Activated B cell treated with CpG ODN at 0.5 μM for 24 hours (primary cell): ENCODE measurements around the gene ACOT12. TPM values are rescaled to one million over a fixed set of nuclear protein-coding genes. Genes with fewer than 3 reads are reported as not detected.

Source experiments
- ATAC-seq: fragments of 200-7000 bp; cut with Tn5 transposase; one replicate; pipeline ENCODE4 v1.10.0; 2021; ENCODE audit warnings: low read depth, mild to moderate bottlenecking, moderate library complexity
- CTCF ChIA-PET: fragments of 350-600 bp; sonication (Branson Sonifier 250); formaldehyde crosslinking; loops from one replicate; lab custom pipeline; 2021; ENCODE audit warnings: antibody characterized with exemption; lab: Charles Lee
- POLR2A ChIA-PET: fragments of 350-600 bp; sonication (Branson Sonifier 250); formaldehyde crosslinking; loops from one replicate; lab custom pipeline; 2021; ENCODE audit warnings: antibody characterized with exemption; lab: Charles Lee
- DNase-seq: peaks from one replicate; pipeline ENCODE4 v3.0.0; 2022
- H3K27ac Mint-ChIP-seq: one replicate; pipeline ENCODE4 v1.8.0; 2020; ENCODE audit warnings: mixed read lengths
- H3K27me3 Mint-ChIP-seq: one replicate; pipeline ENCODE4 v1.8.0; 2021; ENCODE audit warnings: mixed read lengths
- H3K36me3 Mint-ChIP-seq: one replicate; pipeline ENCODE4 v1.8.0; 2021; ENCODE audit warnings: low read depth, mixed read lengths
- H3K4me1 Mint-ChIP-seq: one replicate; pipeline ENCODE4 v1.8.0; 2021; ENCODE audit warnings: mixed read lengths
- H3K4me3 Mint-ChIP-seq: one replicate; pipeline ENCODE4 v1.8.0; 2020; ENCODE audit warnings: mild to moderate bottlenecking, mixed read lengths
- H3K9me3 Mint-ChIP-seq: one replicate; pipeline ENCODE4 v1.8.0; 2020; ENCODE audit warnings: mixed read lengths
- intact Hi-C: fragments of 100-400 bp; cut with micrococcal nuclease; formaldehyde crosslinking; loops from one replicate; pipeline ENCODE4 v1.15.1; 2024
- total RNA-seq: library from RNA; stranded (reverse); gene quantifications from 2 replicates; pipeline ENCODE4 v1.2.3, GENCODE V29; 2022
- TF ChIP-seq, protein P1 (sequence below): fragments of 200-600 bp; IDR thresholded peaks from one replicate; pipeline ENCODE4 v1.8.0; 2022; ENCODE audit warnings: antibody characterized with exemption, mild to moderate bottlenecking

Gene ACOT12
- total RNA-seq, 1 donor from 2014 or later = not detected

DNA sequence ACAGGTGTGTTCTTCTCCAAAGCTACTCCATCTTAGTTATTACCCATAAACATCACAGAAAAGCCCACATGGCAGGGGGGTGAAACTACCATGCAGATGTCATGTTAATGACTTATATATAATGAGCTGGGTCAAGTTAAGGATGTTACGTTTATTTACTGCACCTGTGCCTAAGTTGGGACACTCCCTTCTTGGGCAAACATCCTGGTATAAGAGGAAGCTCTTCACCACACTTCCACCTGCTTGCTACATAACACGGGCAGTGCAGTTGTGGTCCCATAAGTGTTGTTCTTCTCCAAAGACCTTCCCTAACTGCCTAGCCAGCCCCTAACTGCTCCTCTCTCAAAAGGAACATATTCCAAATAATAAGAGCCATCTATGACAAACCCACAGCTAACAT, 101.8 kb downstream of the ACOT12 start:
- Mint-ChIP-seq H3K27ac (peak overlapping the region; percentile 3), H3K4me1 (peaks cover 27% of the 10 kb centered on the region), H3K27me3 (no peaks in the 10 kb centered on the region), H3K9me3 (peaks cover 26% of the 10 kb centered on the region), H3K36me3 (peaks cover 36% of the 10 kb centered on the region), H3K4me3 (no peak overlapping the region)
- CTCF ChIA-PET = no interaction called here
- POLR2A ChIA-PET = no interaction called here
- TF ChIP-seq, protein P1, sequence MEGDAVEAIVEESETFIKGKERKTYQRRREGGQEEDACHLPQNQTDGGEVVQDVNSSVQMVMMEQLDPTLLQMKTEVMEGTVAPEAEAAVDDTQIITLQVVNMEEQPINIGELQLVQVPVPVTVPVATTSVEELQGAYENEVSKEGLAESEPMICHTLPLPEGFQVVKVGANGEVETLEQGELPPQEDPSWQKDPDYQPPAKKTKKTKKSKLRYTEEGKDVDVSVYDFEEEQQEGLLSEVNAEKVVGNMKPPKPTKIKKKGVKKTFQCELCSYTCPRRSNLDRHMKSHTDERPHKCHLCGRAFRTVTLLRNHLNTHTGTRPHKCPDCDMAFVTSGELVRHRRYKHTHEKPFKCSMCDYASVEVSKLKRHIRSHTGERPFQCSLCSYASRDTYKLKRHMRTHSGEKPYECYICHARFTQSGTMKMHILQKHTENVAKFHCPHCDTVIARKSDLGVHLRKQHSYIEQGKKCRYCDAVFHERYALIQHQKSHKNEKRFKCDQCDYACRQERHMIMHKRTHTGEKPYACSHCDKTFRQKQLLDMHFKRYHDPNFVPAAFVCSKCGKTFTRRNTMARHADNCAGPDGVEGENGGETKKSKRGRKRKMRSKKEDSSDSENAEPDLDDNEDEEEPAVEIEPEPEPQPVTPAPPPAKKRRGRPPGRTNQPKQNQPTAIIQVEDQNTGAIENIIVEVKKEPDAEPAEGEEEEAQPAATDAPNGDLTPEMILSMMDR = no peak
- intact Hi-C loops = no loop called here
- no peak for ATAC-seq
- no peak for DNase-seq

DNA sequence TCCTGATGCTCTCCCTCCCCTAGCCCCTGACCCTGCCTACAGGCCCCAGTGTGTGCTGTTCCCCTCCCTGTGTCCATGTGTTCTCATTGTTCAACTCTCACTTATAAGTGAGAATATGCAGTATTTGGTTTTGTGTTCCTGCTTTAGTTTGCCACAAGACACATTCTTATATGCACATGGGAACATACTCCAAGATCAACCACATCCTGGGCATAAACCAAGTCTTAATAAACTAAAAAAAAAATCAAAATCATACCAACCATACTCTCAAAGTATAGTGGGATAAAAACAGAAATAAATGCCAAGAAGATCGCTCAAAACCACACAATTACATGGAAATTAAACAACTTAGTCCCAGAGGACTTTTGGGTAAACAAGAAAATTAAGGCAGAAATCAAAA, 103.8 kb downstream of the ACOT12 start:
- no peak overlapping the region for H3K27ac Mint-ChIP-seq
- POLR2A ChIA-PET = no interaction called here
- peaks cover 26% of the 10 kb centered on the region for H3K9me3 Mint-ChIP-seq
- H3K36me3 Mint-ChIP-seq = peaks cover 41% of the 10 kb centered on the region
- TF ChIP-seq, protein P1 = no peak
- peaks cover 33% of the 10 kb centered on the region for H3K4me1 Mint-ChIP-seq
- ATAC-seq = no peak
- H3K4me3 Mint-ChIP-seq = no peak overlapping the region
- no peak for DNase-seq
- intact Hi-C loops = no loop called here
- H3K27me3 Mint-ChIP-seq = no peaks in the 10 kb centered on the region
- CTCF ChIA-PET = interaction anchor here (1.3 kb wide), 1 partner anchor 9 kb away, joined by 3 read pairs; no protein-coding TSS in a partner anchor

DNA sequence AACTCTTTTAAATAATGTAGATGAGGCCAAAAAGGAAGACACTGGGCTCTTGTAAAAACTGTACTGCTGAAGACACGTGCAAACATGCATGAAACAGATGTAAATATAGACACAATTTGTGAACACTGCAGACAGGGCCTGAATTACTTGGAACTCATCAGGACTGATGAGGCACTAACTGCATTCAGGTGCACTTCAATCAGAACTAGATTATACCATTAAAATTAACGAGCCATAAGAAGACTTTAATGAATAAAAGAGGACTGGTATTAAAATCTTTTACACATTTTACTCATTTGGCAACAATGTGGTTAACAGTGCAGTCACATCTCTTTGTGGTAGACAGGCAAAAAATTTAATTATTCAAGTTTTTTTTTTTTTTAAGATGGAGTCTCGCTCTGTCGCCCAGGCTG, 105.9 kb downstream of the ACOT12 start:
- Mint-ChIP-seq H3K36me3 (peaks cover 34% of the 10 kb centered on the region), H3K27ac (no peak overlapping the region), H3K27me3 (no peaks in the 10 kb centered on the region), H3K4me3 (no peak overlapping the region), H3K9me3 (peaks cover 17% of the 10 kb centered on the region), H3K4me1 (peaks cover 33% of the 10 kb centered on the region)
- POLR2A ChIA-PET = no interaction called here
- DNase-seq = no peak
- no peak for ATAC-seq
- intact Hi-C loops = no loop called here
- CTCF ChIA-PET = no interaction called here
- TF ChIP-seq, protein P1 = no peak

DNA sequence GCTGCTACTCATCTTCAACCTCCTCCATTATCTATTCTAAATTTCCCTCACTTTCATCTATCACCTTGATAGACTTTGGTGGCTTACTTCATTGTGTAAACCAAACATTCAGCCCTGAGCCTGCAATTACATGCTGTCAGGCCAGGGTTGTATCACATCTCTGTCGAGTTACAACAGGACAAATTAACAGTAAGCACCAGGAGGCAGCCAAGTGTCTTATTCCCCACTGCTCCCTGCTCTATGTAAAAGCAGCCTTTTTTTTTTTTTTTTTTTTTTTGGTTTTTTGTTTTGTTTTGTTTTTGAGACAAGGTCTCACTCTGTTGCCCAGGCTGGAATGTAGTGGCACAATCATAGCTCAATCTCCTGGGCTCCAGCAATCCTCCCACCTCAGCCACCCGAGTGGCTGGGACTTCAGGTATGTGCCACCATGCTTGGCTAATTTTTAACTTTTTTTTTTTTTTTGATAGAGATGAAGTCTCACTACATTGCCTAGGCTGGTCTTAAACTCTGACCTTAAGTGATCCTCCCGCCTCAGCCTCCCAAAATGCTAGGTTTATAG, 107.8 kb downstream of the ACOT12 start:
- Mint-ChIP-seq H3K27me3 (no peaks in the 10 kb centered on the region), H3K4me3 (no peak overlapping the region), H3K27ac (no peak overlapping the region), H3K36me3 (peaks cover 26% of the 10 kb centered on the region), H3K4me1 (peaks cover 24% of the 10 kb centered on the region), H3K9me3 (peaks cover 5% of the 10 kb centered on the region)
- ATAC-seq (no peak), DNase-seq (no peak)
- TF ChIP-seq, protein P1 = no peak
- ChIA-PET CTCF (interaction anchor here (1.9 kb wide), 1 partner anchor 13 kb away, joined by 6 read pairs; no protein-coding TSS in a partner anchor), POLR2A (interaction anchor here (0.6 kb wide), 2 partner anchors 12 to 995 kb away, joined by 5 to 11 read pairs; no protein-coding TSS in a partner anchor)
- intact Hi-C loops = no loop called here

DNA sequence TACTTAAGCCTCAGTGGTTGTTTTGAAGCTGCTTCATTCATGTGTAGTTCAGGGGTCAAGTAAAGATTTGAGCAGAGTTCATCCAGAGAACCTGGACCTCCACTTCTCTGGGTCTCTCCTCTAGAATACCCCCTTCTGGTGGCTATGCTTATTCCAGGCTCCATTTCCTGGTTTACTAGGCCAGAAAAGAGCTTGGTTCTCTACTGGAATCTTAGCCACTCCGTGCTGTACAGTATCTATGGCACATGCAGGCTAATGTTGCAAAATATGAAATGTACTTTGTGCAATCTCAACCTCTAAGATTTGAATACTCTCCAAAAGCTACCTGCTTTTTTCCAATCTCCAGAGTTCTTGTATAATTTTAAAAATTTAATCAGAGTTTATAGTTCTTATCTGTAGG, 110.0 kb downstream of the ACOT12 start:
- no peak overlapping the region for H3K4me3 Mint-ChIP-seq
- TF ChIP-seq, protein P1 = no peak
- ChIA-PET CTCF (no interaction called here), POLR2A (no interaction called here)
- intact Hi-C loops = no loop called here
- H3K27me3 Mint-ChIP-seq = no peaks in the 10 kb centered on the region
- DNase-seq (no peak), ATAC-seq (no peak)
- peaks cover 16% of the 10 kb centered on the region for H3K4me1 Mint-ChIP-seq
- no peak overlapping the region for H3K27ac Mint-ChIP-seq
- H3K9me3 Mint-ChIP-seq = no peaks in the 10 kb centered on the region
- peaks cover 14% of the 10 kb centered on the region for H3K36me3 Mint-ChIP-seq

Other genes with a start within 250 kb of the ACOT12 start
- not detected in 2 replicates for gene CKMT2, start 160.8 kb downstream of the ACOT12 start, total RNA-seq
- gene ZCCHC9, start 92.5 kb downstream of the ACOT12 start, total RNA-seq = 23.7 and 24.0 TPM in 2 replicates